ENCODE data around the gene MEIOB. TPM values are rescaled to one million over a fixed set of nuclear protein-coding genes. Genes with fewer than 3 reads are reported as not detected.

MEIOB gene
- polyA plus RNA-seq, 1 donor (not counting 4 experiments of a cell fraction or from before 2014, with no cell fraction given) = not detected

GRCh38 chr16:1820096-1820945 is 51.6 kb downstream of the MEIOB start:
- Histone ChIP-seq H3K9ac (ENCODE audit: control insufficient read depth, extremely low read depth, insufficient read depth, low read length) (no peak overlapping the region), H3K9me1 (ENCODE audit: control insufficient read depth, extremely low read depth, insufficient read depth, low read length) (no peaks in the 10 kb centered on the region), H3K9me3 (ENCODE audit: control insufficient read depth, low read depth, low read length) (no peaks in the 10 kb centered on the region), H3K4me1 (ENCODE audit: control insufficient read depth, extremely low read depth, insufficient read depth, low read length) (peaks cover under 1% of the 10 kb centered on the region), H3K79me2 (ENCODE audit: control insufficient read depth, insufficient read depth, low read length) (no peaks in the 10 kb centered on the region), H4K20me1 (ENCODE audit: control insufficient read depth, extremely low read depth, insufficient read depth, low read length) (no peaks in the 10 kb centered on the region), H2AFZ (ENCODE audit: control insufficient read depth, low read length) (no peak overlapping the region), H3K27ac (ENCODE audit: control insufficient read depth, insufficient read depth, low read length) (no peak overlapping the region), H3K27me3 (ENCODE audit: control insufficient read depth, extremely low read depth, insufficient read depth, low read length) (no peaks in the 10 kb centered on the region), H3K36me3 (ENCODE audit: control insufficient read depth in 2 of 2, extremely low read depth in 1 of 2, insufficient read depth in 2 of 2, low read length in 2 of 2) (peaks cover 0 to 14% of the 10 kb centered on the region in 2 experiments), H3K4me2 (ENCODE audit: control insufficient read depth, extremely low read depth, insufficient read depth, low read depth, low read length) (no peak overlapping the region), H3K4me3 (ENCODE audit: control insufficient read depth in 2 of 3, extremely low read depth in 1 of 3, insufficient read depth in 2 of 3, low read depth in 1 of 3, low read length in 3 of 3) (no peak overlapping the region)
- dilution Hi-C loops (cut with MboI; ENCODE audit: extremely low pct_ligation_motif_present, low sequenced_read_pairs) = no loop called here
- FAIRE-seq (no peak), DNase-seq (ENCODE audit: low read depth, low spot score) (no peak)
- TF ChIP-seq CTCF (optimal IDR thresholded peaks at IDR 0.05 in 1 of 3, IDR thresholded peaks at IDR 0.05 in 1 of 3, conservative IDR thresholded peaks at IDR 0.05 in 1 of 3; ENCODE audit: extremely low read depth in 1 of 3, insufficient read depth in 2 of 3, low read length in 3 of 3) = no peak

- H3K9ac ChIP-seq (ENCODE audit: control insufficient read depth, extremely low read depth, insufficient read depth, low read length) = no peak overlapping the region
- peaks cover 0 to 14% of the 10 kb centered on the region in 2 experiments for H3K36me3 ChIP-seq (ENCODE audit: control insufficient read depth in 2 of 2, extremely low read depth in 1 of 2, insufficient read depth in 2 of 2, low read length in 2 of 2)
- H2AFZ ChIP-seq (ENCODE audit: control insufficient read depth, low read length) = no peak overlapping the region
- H3K4me1 ChIP-seq (ENCODE audit: control insufficient read depth, extremely low read depth, insufficient read depth, low read length) = no peaks in the 10 kb centered on the region
- no peak for DNase-seq (ENCODE audit: low read depth, low spot score)
- no peaks in the 10 kb centered on the region for H3K79me2 ChIP-seq (ENCODE audit: control insufficient read depth, insufficient read depth, low read length)
- H3K4me3 ChIP-seq (ENCODE audit: control insufficient read depth in 2 of 3, extremely low read depth in 1 of 3, insufficient read depth in 2 of 3, low read depth in 1 of 3, low read length in 3 of 3) = no peak overlapping the region
- H4K20me1 ChIP-seq (ENCODE audit: control insufficient read depth, extremely low read depth, insufficient read depth, low read length) = no peaks in the 10 kb centered on the region
- no peaks in the 10 kb centered on the region for H3K9me3 ChIP-seq (ENCODE audit: control insufficient read depth, low read depth, low read length)
- TF ChIP-seq CTCF (optimal IDR thresholded peaks at IDR 0.05 in 1 of 3, IDR thresholded peaks at IDR 0.05 in 1 of 3, conservative IDR thresholded peaks at IDR 0.05 in 1 of 3; ENCODE audit: extremely low read depth in 1 of 3, insufficient read depth in 2 of 3, low read length in 3 of 3) (no peak), EZH2 (IDR thresholded peaks at IDR 0.05; ENCODE audit: low read length) (no peak)
- H3K4me2 ChIP-seq (ENCODE audit: control insufficient read depth, extremely low read depth, insufficient read depth, low read depth, low read length) = no peak overlapping the region
- FAIRE-seq = no peak
- H3K27me3 ChIP-seq (ENCODE audit: control insufficient read depth, extremely low read depth, insufficient read depth, low read length) = no peaks in the 10 kb centered on the region
- no peak overlapping the region for H3K27ac ChIP-seq (ENCODE audit: control insufficient read depth, insufficient read depth, low read length)
- H3K9me1 ChIP-seq (ENCODE audit: control insufficient read depth, extremely low read depth, insufficient read depth, low read length) = no peaks in the 10 kb centered on the region
- dilution Hi-C loops (cut with MboI; ENCODE audit: extremely low pct_ligation_motif_present, low sequenced_read_pairs) = no loop called here
Measured at GRCh38 chr16:1819611-1820010, 52.4 kb downstream of the MEIOB start.

All from keratinocyte (primary cell).